Endothelial cell of umbilical vein (primary cell): ENCODE results near the gene ANP32E.

Experiments
- EZH2 ChIP-seq: IDR thresholded peaks from 2 replicates; pipeline ENCODE4 v1.6.1; 2012; ENCODE audit warnings: borderline replicate concordance, low read depth, mild to moderate bottlenecking, moderate library complexity, low read length, inconsistent platforms; ENCODE audit not compliant: severe bottlenecking
- FOS ChIP-seq: IDR thresholded peaks from 2 replicates; pipeline ENCODE4 v1.6.1; 2011; ENCODE audit warnings: mild to moderate bottlenecking, low read length, moderate library complexity, borderline replicate concordance; ENCODE audit not compliant: insufficient read depth
- GATA2 ChIP-seq: IDR thresholded peaks from 2 replicates; pipeline ENCODE4 v1.7.0; 2011; ENCODE audit warnings: low read depth, mild to moderate bottlenecking, moderate library complexity, mixed read lengths, low read length; ENCODE audit not compliant: insufficient read length, insufficient read depth
- JUN ChIP-seq: IDR thresholded peaks from 2 replicates; pipeline ENCODE4 v1.6.1; 2011; ENCODE audit warnings: borderline replicate concordance, low read depth; ENCODE audit not compliant: insufficient read length, insufficient read depth
- MAX ChIP-seq: IDR thresholded peaks from 2 replicates; pipeline ENCODE4 v1.6.1; 2011; ENCODE audit not compliant: insufficient read depth, insufficient read length
- MYC ChIP-seq: IDR thresholded peaks from one replicate; pipeline ENCODE4 v1.6.1; 2011; ENCODE audit warnings: mild to moderate bottlenecking, low read depth, low read length
- POLR2A ChIP-seq: IDR thresholded peaks from 2 replicates; pipeline ENCODE4 v1.6.1; 2012; ENCODE audit warnings: low read depth, mild to moderate bottlenecking, control low read depth, low read length
- POLR2AphosphoS5 ChIP-seq: IDR thresholded peaks from 2 replicates; pipeline ENCODE4 v1.6.1; 2012; ENCODE audit warnings: low read depth, mild to moderate bottlenecking, control low read depth, low read length, moderate library complexity; ENCODE audit not compliant: insufficient read depth
- TF ChIP-seq, protein P1 (sequence below), 2 donors: IDR thresholded peaks; 1 replicate in 1 of 2; 2 replicates in 1 of 2; pipeline ENCODE4 v1.5.1; 2011; ENCODE audit warnings: low read length in 2 of 2, mild to moderate bottlenecking in 2 of 2, moderate library complexity in 2 of 2, control low read depth in 1 of 2, inconsistent platforms in 1 of 2, low read depth in 1 of 2; ENCODE audit not compliant: insufficient read depth in 1 of 2; ENCODE audit errors: extremely low read depth in 1 of 2

DNA sequence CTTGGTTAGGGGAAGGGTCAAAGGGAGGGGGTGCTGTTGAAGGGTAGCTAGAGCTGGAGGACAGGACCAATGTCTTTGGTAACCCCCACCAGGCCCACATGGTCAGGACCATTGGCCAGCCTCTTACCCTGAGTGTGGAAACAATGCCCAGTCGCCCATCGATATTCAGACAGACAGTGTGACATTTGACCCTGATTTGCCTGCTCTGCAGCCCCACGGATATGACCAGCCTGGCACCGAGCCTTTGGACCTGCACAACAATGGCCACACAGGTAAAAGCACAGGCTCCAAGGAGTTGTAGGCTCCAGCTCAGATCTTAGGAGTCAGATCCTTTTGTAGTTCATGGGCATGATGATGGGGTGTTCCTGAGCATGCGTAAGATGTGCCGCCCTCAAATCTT, 25.5 kb upstream of the ANP32E start:
- TF ChIP-seq POLR2A (no peak), POLR2AphosphoS5 (no peak), MAX (no peak), JUN (no peak), FOS (no peak), EZH2 (no peak), MYC (no peak), GATA2 (no peak)
- TF ChIP-seq, protein P1, sequence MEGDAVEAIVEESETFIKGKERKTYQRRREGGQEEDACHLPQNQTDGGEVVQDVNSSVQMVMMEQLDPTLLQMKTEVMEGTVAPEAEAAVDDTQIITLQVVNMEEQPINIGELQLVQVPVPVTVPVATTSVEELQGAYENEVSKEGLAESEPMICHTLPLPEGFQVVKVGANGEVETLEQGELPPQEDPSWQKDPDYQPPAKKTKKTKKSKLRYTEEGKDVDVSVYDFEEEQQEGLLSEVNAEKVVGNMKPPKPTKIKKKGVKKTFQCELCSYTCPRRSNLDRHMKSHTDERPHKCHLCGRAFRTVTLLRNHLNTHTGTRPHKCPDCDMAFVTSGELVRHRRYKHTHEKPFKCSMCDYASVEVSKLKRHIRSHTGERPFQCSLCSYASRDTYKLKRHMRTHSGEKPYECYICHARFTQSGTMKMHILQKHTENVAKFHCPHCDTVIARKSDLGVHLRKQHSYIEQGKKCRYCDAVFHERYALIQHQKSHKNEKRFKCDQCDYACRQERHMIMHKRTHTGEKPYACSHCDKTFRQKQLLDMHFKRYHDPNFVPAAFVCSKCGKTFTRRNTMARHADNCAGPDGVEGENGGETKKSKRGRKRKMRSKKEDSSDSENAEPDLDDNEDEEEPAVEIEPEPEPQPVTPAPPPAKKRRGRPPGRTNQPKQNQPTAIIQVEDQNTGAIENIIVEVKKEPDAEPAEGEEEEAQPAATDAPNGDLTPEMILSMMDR (IDR thresholded peaks at IDR 0.05; ENCODE audit: extremely low read depth in 1 of 2, insufficient read depth in 1 of 2, low read depth in 1 of 2, low read length in 2 of 2): no peak
